Large intestine (tissue), 3 donors: ENCODE data around the gene FBLN1. TPM values are rescaled to one million over a fixed set of nuclear protein-coding genes. Genes with fewer than 3 reads are reported as not detected.
"Not testable (repeated sequence)": the region's sequence is repeated elsewhere in the genome, so short reads cannot be mapped to it uniquely, and the experiment has no call there.

Experiments
- DNase-seq, 2 donors: peaks; one replicate each; pipeline versions ENCODE4 v3.0.0 to v3.0.0-alpha.2; 2013
- H3K27ac ChIP-seq: one replicate; pipeline ENCODE4 v1.5.1; 2013; ENCODE audit warnings: low read length
- H3K27me3 ChIP-seq: 2 replicates; pipeline ENCODE4 v1.6.1; 2013; ENCODE audit warnings: low read length; ENCODE audit not compliant: control insufficient read depth, insufficient read depth
- H3K36me3 ChIP-seq: 2 replicates; pipeline ENCODE4 v1.6.1; 2013; ENCODE audit warnings: low read length; ENCODE audit not compliant: control insufficient read depth, insufficient read depth
- H3K4me1 ChIP-seq: one replicate; pipeline ENCODE4 v1.6.1; 2013; ENCODE audit warnings: low read length; ENCODE audit not compliant: control insufficient read depth, insufficient read depth
- H3K4me3 ChIP-seq: one replicate; pipeline ENCODE4 v1.5.1; 2013; ENCODE audit warnings: low read length
- H3K9me3 ChIP-seq: one replicate; pipeline ENCODE4 v1.6.1; 2013; ENCODE audit warnings: mild to moderate bottlenecking, low read depth, low read length, moderate library complexity; ENCODE audit not compliant: control insufficient read depth
- WGBS: methylation state at CpG from one replicate; pipeline ENCODE4 v1.1.5; 2013; ENCODE audit warnings: low lambda C conversion rate; ENCODE audit not compliant: insufficient coverage; 5-methylcytosine and 5-hydroxymethylcytosine counted together
- polyA plus RNA-seq: library from polyadenylated mRNA; unstranded; fragments of 120-200 nt; gene quantifications from one replicate; pipeline ENCODE4 v1.2.1, GENCODE V29; 2013

FBLN1 gene
- polyA plus RNA-seq, 1 donor = 70.4 TPM

GRCh38 chr22:45583504-45583903 is 80.8 kb downstream of the FBLN1 start:
- H3K4me3 ChIP-seq = no peak overlapping the region
- WGBS = no CpG with 5 or more reads among the region's 5 CpGs
- H3K4me1 ChIP-seq = no peaks in the 10 kb centered on the region
- H3K9me3 ChIP-seq = no peaks in the 10 kb centered on the region
- H3K27ac ChIP-seq = no peak overlapping the region
- H3K36me3 ChIP-seq = peaks cover 5% of the 10 kb centered on the region
- no peak for DNase-seq
- no peaks in the 10 kb centered on the region for H3K27me3 ChIP-seq

- Histone ChIP-seq H3K9me3 (no peaks in the 10 kb centered on the region), H3K4me3 (no peak overlapping the region), H3K27ac (no peak overlapping the region), H3K27me3 (no peaks in the 10 kb centered on the region), H3K4me1 (no peaks in the 10 kb centered on the region), H3K36me3 (no peaks in the 10 kb centered on the region)
- DNase-seq = no peak
- 84% methylated on average over 3 of the region's 14 CpGs for WGBS
Measured at GRCh38 chr22:45584121-45584570, 81.5 kb downstream of the FBLN1 start.

DNA sequence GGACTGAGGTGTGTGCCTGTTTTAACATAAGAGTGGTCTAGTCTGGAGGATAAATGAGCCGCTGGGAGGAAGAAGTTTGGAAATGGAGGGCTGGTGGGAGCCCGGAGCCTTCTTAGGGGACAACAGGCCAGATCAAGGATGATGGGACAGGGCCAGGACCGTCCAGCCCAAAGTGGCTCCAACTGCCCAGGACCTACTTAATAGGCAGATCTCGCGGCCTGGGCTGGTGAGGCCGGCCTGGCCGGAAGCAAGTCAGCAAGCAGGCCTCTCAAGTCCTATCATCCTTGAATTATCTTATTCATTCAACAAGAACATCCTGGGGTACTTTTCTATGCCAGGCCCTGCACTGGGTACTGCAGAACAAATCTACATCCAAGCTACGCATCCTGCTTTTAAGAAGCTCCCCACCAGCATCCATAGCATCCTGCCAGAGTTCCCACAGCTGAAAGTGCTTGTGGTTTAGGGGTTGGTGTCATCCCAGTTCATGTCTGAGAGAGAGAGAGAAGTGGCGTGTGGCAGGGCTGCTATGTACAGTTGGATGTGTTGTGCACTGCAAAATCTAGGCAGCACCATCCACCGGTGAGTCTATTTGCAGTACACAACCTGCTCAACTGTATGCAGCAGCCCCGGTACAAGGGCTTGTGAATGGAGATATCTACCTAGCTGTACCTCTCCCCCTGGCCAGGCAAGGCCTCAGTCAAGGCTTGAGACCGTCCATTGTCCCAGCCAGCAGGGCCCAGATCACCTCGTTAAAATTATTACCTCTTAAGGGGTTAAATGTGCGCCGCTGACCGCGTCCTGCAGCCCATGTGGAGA is 82.1 kb downstream of the FBLN1 start:
- no CpG with 5 or more reads among the region's 17 CpGs for WGBS
- H3K27ac ChIP-seq = no peak overlapping the region
- H3K27me3 ChIP-seq = no peaks in the 10 kb centered on the region
- H3K9me3 ChIP-seq = no peaks in the 10 kb centered on the region
- H3K4me1 ChIP-seq = no peaks in the 10 kb centered on the region
- no peak for DNase-seq
- H3K36me3 ChIP-seq = no peaks in the 10 kb centered on the region
- H3K4me3 ChIP-seq = no peak overlapping the region

- Histone ChIP-seq H3K4me1 (no peaks in the 10 kb centered on the region), H3K9me3 (no peaks in the 10 kb centered on the region), H3K27ac (no peak overlapping the region), H3K27me3 (no peaks in the 10 kb centered on the region), H3K36me3 (no peaks in the 10 kb centered on the region), H3K4me3 (no peak overlapping the region)
- WGBS = no CpG with 5 or more reads among the region's 13 CpGs
- no peak for DNase-seq
Measured at GRCh38 chr22:45585437-45585755, 82.7 kb downstream of the FBLN1 start.

GRCh38 chr22:45585946-45586540 is 83.4 kb downstream of the FBLN1 start:
- Histone ChIP-seq H3K4me1 (no peaks in the 10 kb centered on the region), H3K27me3 (no peaks in the 10 kb centered on the region), H3K36me3 (no peaks in the 10 kb centered on the region), H3K9me3 (no peaks in the 10 kb centered on the region), H3K4me3 (no peak overlapping the region), H3K27ac (no peak overlapping the region)
- no peak for DNase-seq
- no CpG with 5 or more reads among the region's 19 CpGs for WGBS

- Histone ChIP-seq H3K36me3 (no peaks in the 10 kb centered on the region), H3K4me3 (no peak overlapping the region), H3K9me3 (no peaks in the 10 kb centered on the region), H3K27me3 (no peaks in the 10 kb centered on the region), H3K27ac (no peak overlapping the region), H3K4me1 (no peaks in the 10 kb centered on the region)
- DNase-seq = no peak
- no CpG with 5 or more reads among the region's 31 CpGs for WGBS
Measured at GRCh38 chr22:45586651-45587405, 84.1 kb downstream of the FBLN1 start.

DNA sequence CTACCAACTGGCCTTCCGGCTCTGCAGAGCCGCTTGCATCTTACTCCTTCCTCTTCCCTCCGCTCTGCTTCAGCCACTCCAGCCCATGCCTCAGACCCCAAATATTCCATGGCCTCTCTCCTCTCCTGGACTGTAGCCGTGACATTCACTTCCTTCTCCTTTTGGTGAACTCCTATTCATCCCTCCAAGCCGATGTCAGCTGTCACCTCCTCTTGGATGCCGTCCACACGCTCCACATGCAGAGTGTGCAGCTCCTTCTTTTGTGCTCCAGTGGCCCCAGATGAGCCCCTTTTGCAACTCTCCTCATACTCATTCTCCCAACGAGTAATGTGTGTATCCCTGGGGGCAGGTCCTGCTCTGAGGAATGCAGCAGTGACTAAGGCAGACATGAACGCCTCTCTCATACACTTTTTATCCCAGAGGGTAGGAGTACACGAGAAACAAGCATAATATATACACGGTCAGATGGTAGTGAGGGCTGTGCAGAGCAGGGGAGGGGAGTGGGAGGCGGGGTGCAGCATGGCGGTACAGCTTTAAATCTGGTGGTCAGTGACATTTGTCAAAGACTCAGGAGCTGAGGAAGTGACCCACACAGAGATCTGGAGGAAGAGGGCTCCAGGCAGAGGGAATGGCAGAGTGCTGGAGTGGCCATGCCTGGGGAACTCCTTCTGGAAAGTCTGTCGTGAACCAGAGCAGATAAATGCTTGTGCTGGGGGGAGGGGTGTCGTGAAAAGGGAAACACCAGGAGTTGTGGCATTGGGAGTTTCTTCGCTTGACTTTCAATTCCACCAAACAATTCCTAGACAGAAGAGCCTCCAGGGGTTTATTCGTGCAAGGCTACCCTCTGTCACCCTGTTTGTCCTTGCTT is 85.2 kb downstream of the FBLN1 start:
- H3K4me1 ChIP-seq = no peaks in the 10 kb centered on the region
- no peaks in the 10 kb centered on the region for H3K36me3 ChIP-seq
- H3K27me3 ChIP-seq = no peaks in the 10 kb centered on the region
- no peak overlapping the region for H3K4me3 ChIP-seq
- no peak overlapping the region for H3K27ac ChIP-seq
- WGBS = 94% methylated on average over 2 of the region's 17 CpGs
- no peaks in the 10 kb centered on the region for H3K9me3 ChIP-seq
- no peak for DNase-seq

GRCh38 chr22:45589556-45589955 is 86.9 kb downstream of the FBLN1 start:
- Histone ChIP-seq H3K36me3 (peaks cover 4% of the 10 kb centered on the region), H3K27me3 (no peaks in the 10 kb centered on the region), H3K9me3 (no peaks in the 10 kb centered on the region), H3K4me1 (no peaks in the 10 kb centered on the region), H3K27ac (no peak overlapping the region), H3K4me3 (no peak overlapping the region)
- WGBS = no CpG with 5 or more reads among the region's 8 CpGs
- no peak for DNase-seq

DNA sequence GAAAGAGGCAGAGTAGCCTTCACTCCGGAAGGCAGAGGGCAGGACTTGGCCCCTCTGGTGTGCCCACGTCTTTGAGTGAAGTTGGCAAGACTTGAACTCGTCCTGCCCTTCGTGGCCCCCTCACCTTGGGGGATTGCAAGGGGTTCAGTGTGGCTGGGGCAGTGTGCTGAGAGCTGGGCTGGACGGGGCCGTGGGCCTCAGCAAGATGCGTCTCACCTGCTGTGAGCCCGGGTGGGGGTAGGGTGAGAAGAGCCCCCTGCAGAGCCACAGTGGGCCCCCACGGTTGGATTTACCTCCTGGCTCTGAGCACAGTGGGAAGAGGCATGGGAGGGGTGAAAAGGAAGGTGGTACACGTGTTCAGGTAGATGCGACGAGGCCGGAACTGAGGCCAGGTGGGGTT is 87.6 kb downstream of the FBLN1 start:
- H3K27ac ChIP-seq = no peak overlapping the region
- WGBS = no CpG with 5 or more reads among the region's 13 CpGs
- no peak for DNase-seq
- H3K4me3 ChIP-seq = no peak overlapping the region
- no peaks in the 10 kb centered on the region for H3K27me3 ChIP-seq
- H3K36me3 ChIP-seq = peaks cover 4% of the 10 kb centered on the region
- no peaks in the 10 kb centered on the region for H3K9me3 ChIP-seq
- no peaks in the 10 kb centered on the region for H3K4me1 ChIP-seq

DNA sequence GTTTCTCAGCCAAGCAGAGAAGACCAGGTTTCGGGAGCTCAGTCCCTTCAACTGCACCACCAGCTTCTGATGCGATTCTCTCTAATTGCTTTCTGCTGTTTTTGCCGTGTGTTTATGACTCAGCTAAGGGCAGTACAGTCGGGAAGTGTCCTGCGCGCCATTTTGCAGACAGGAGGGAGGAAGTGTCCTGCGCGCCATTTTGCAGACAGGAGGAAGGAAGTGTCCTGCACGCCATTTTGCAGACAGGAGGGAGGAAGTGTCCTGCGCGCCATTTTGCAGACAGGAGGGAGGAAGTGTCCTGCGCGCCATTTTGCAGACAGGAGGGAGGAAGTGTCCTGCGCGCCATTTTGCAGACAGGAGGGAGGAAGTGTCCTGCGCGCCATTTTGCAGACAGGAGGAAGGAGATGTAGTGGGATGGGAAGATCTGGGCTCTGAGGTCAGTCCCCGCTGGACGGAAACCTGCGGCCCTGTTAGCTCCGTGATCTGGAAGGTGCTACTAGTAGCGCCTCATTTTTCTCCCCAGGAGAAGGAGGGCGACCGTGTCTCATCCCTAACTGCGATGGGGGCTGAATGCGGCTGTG is 89.0 kb downstream of the FBLN1 start:
- not testable (repeated sequence) for H3K36me3 ChIP-seq, H3K4me1 ChIP-seq, H3K4me3 ChIP-seq, H3K27ac ChIP-seq, DNase-seq, H3K9me3 ChIP-seq, H3K27me3 ChIP-seq
- WGBS = no CpG with 5 or more reads among the region's 26 CpGs
